OCI-LY1 (cell line): Measurements from ENCODE around the gene SLC35B2.

Source experiments
- H2AFZ ChIP-seq: fragments of 200-600 bp; sonication (generic), shearing (Covaris generic); 2 replicates; pipeline ENCODE4 v1.6.0; 2014; ENCODE audit warnings: antibody characterized with exemption, mild to moderate bottlenecking, low read length
- H3F3A ChIP-seq: fragments of 200-600 bp; sonication (generic), shearing (Covaris generic); 2 replicates; pipeline ENCODE4 v1.6.0; 2014; ENCODE audit warnings: mild to moderate bottlenecking, antibody characterized with exemption, low read length, moderate library complexity; ENCODE audit not compliant: insufficient read depth
- H3K27ac ChIP-seq: fragments of 200-600 bp; sonication (generic); 2 replicates; pipeline ENCODE4 v1.5.1; 2014; ENCODE audit warnings: low read length, mixed run types, mild to moderate bottlenecking, low read depth; ENCODE audit not compliant: poor library complexity, severe bottlenecking
- H3K27me3 ChIP-seq: fragments of 200-600 bp; sonication (generic); 2 replicates; pipeline ENCODE4 v1.6.0; 2014; ENCODE audit warnings: antibody characterized with exemption, mild to moderate bottlenecking, low read length, moderate library complexity; ENCODE audit not compliant: insufficient read depth
- H3K36me3 ChIP-seq: fragments of 200-600 bp; sonication (generic); 2 replicates; pipeline ENCODE4 v1.6.1; 2014; ENCODE audit warnings: mild to moderate bottlenecking, antibody characterized with exemption, low read length, moderate library complexity, mixed read lengths; ENCODE audit not compliant: insufficient read depth
- H3K4me1 ChIP-seq: fragments of 200-600 bp; sonication (generic); 2 replicates; pipeline ENCODE4 v1.5.1; 2014; ENCODE audit warnings: mild to moderate bottlenecking, low read length, moderate library complexity; ENCODE audit not compliant: insufficient read depth, severe bottlenecking
- H3K4me2 ChIP-seq: fragments of 200-600 bp; sonication (generic), shearing (Covaris generic); 2 replicates; pipeline ENCODE4 v1.6.1; 2014; ENCODE audit warnings: low read length
- H3K4me3 ChIP-seq: fragments of 200-600 bp; sonication (generic); 2 replicates; pipeline ENCODE4 v1.5.1; 2014; ENCODE audit warnings: low read length, low read depth, mild to moderate bottlenecking, mixed read lengths; ENCODE audit not compliant: poor library complexity, severe bottlenecking
- H3K79me2 ChIP-seq: fragments of 200-600 bp; shearing (Covaris generic); 2 replicates; pipeline ENCODE4 v1.6.1; 2016; ENCODE audit warnings: mixed run types, low read length, mixed read lengths; ENCODE audit not compliant: insufficient read depth
- H3K9ac ChIP-seq: fragments of 200-600 bp; sonication (generic), shearing (Covaris generic); 2 replicates; pipeline ENCODE4 v1.6.1; 2014; ENCODE audit warnings: mild to moderate bottlenecking, low read length, mixed read lengths
- H3K9me2 ChIP-seq: fragments of 200-600 bp; sonication (generic), shearing (Covaris generic); 2 replicates; pipeline ENCODE4 v1.6.1; 2014; ENCODE audit warnings: low read depth, mild to moderate bottlenecking, low read length, mixed read lengths
- H3K9me3 ChIP-seq: fragments of 200-600 bp; shearing (Covaris generic); 2 replicates; pipeline ENCODE4 v1.6.1; 2014; ENCODE audit warnings: low read length, mixed read lengths
- H4K20me1 ChIP-seq: fragments of 200-600 bp; sonication (generic), shearing (Covaris generic); 2 replicates; pipeline ENCODE4 v1.6.0; 2016; ENCODE audit warnings: mild to moderate bottlenecking, low read length; ENCODE audit not compliant: insufficient read depth
- CTCF ChIP-seq: fragments of 200-600 bp; sonication (generic), shearing (Covaris generic); IDR thresholded peaks from 2 replicates; pipeline ENCODE4 v1.5.1; 2017; ENCODE audit warnings: mild to moderate bottlenecking, antibody characterized with exemption, low read length, moderate library complexity, mixed read lengths
- EZH2 ChIP-seq: fragments of 200-600 bp; sonication (generic), shearing (Covaris generic); IDR thresholded peaks from 2 replicates; pipeline ENCODE4 v1.8.0; 2017; ENCODE audit warnings: borderline replicate concordance, mixed run types, mild to moderate bottlenecking, antibody characterized with exemption, low read length, moderate library complexity, mixed read lengths

Gene SLC35B2

GRCh38 chr6:44230034-44230675, 27.2 kb downstream of the SLC35B2 start:
- no peak overlapping the region for H3K4me3 ChIP-seq
- TF ChIP-seq CTCF = no peak
- H3K27me3 ChIP-seq = no peaks in the 10 kb centered on the region
- H3K9me3 ChIP-seq = no peaks in the 10 kb centered on the region
- no peaks in the 10 kb centered on the region for H3K79me2 ChIP-seq
- H3K9me2 ChIP-seq = no peaks in the 10 kb centered on the region
- no peak overlapping the region for H3K9ac ChIP-seq
- H3F3A ChIP-seq = no peaks in the 10 kb centered on the region
- H3K4me2 ChIP-seq = no peak overlapping the region
- H4K20me1 ChIP-seq = no peaks in the 10 kb centered on the region
- H3K27ac ChIP-seq = no peak overlapping the region
- H3K4me1 ChIP-seq = peaks cover 14% of the 10 kb centered on the region
- peaks cover 63% of the 10 kb centered on the region for H3K36me3 ChIP-seq
- H2AFZ ChIP-seq = no peak overlapping the region

DNA sequence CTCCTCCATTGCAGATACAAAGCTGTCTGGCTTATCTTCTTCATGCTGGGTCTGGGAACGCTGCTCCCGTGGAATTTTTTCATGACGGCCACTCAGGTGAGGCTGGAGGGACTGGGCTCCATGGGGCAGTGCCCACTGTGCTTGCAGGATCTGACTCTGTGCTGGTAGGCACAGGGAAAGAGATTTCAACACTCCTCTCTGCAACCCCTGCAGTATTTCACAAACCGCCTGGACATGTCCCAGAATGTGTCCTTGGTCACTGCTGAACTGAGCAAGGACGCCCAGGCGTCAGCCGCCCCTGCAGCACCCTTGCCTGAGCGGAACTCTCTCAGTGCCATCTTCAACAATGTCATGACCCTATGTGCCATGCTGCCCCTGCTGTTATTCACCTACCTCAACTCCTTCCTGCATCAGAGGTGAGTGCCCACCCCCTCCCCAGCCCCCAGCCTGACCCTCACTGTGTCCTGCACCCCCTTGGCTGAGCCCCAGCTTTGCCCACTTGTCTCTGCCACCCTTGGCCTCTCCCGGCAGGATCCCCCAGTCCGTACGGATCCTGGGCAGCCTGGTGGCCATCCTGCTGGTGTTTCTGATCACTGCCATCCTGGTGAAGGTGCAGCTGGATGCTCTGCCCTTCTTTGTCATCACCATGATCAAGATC, 27.8 kb downstream of the SLC35B2 start:
- H3K27me3 ChIP-seq = no peaks in the 10 kb centered on the region
- H3K9ac ChIP-seq = no peak overlapping the region
- H4K20me1 ChIP-seq = no peaks in the 10 kb centered on the region
- no peaks in the 10 kb centered on the region for H3K79me2 ChIP-seq
- H3K4me3 ChIP-seq = no peak overlapping the region
- H3K36me3 ChIP-seq = peaks cover 57% of the 10 kb centered on the region
- no peak overlapping the region for H3K27ac ChIP-seq
- H3K9me3 ChIP-seq = no peaks in the 10 kb centered on the region
- TF ChIP-seq EZH2 (no peak), CTCF (no peak)
- H2AFZ ChIP-seq = no peak overlapping the region
- H3K9me2 ChIP-seq = no peaks in the 10 kb centered on the region
- no peaks in the 10 kb centered on the region for H3F3A ChIP-seq
- H3K4me2 ChIP-seq = no peak overlapping the region
- H3K4me1 ChIP-seq = peaks cover 20% of the 10 kb centered on the region

- no peaks in the 10 kb centered on the region for H3F3A ChIP-seq
- H3K27ac ChIP-seq = no peak overlapping the region
- H3K9me2 ChIP-seq = no peaks in the 10 kb centered on the region
- no peaks in the 10 kb centered on the region for H3K79me2 ChIP-seq
- no peak overlapping the region for H3K4me3 ChIP-seq
- H3K4me1 ChIP-seq = peaks cover 26% of the 10 kb centered on the region
- H3K4me2 ChIP-seq = no peak overlapping the region
- peaks cover 54% of the 10 kb centered on the region for H3K36me3 ChIP-seq
- H4K20me1 ChIP-seq = no peaks in the 10 kb centered on the region
- H3K27me3 ChIP-seq = no peaks in the 10 kb centered on the region
- TF ChIP-seq CTCF (no peak), EZH2 (no peak)
- no peak overlapping the region for H3K9ac ChIP-seq
- no peaks in the 10 kb centered on the region for H3K9me3 ChIP-seq
- no peak overlapping the region for H2AFZ ChIP-seq
These were observed 28.5 kb downstream of the SLC35B2 start for GRCh38 chr6:44228836-44229235.
